ENCODE measurements around the gene WWTR1.

The WWTR1 gene

DNA sequence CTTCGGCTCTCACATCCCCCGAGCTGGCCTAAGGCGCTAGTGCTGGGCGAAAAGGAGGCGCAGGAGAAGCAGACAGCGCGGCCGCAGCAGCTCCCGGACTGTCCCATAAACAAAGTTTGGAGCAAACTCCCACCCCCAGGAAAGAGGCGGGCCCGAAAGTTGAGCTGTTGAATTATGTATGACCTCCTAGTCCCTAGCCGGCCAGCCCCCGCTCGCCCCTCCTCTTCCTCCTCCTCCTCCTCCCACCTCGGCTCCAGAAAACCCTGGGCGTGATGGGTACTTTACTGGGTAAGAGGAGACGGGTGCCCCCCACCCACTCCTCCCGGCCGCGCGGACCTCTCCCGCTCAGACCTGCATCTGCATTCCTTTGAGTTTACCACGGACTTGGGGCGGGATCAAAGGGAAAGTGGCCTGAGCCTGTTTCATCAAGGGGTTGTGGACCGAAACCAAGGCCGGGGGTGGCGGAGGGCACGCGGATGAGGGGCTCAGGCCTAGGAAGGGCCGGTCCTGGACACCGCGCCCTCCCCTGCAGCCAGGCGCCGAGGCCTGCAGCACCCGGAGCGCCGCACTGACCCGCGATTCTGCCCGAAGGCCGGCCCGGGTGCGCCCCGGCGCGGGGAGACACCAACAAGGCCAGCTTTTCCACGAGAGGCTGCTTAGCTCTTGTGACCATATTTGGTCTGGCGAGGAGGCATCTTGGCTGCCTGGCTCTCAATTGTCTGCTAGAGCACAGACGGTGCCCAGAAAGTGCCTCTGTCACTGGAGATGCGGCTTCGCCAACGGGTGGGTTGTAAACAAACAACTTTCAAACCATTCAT, at the start of gene WWTR1:
TSS of gene WWTR1 (minus strand) at position 100 of the 818 bp plus-strand sequence. CDS start 719 bp downstream, outside the sequence.
- no peak for DNase-seq (ENCODE audit: low read depth)

DNA sequence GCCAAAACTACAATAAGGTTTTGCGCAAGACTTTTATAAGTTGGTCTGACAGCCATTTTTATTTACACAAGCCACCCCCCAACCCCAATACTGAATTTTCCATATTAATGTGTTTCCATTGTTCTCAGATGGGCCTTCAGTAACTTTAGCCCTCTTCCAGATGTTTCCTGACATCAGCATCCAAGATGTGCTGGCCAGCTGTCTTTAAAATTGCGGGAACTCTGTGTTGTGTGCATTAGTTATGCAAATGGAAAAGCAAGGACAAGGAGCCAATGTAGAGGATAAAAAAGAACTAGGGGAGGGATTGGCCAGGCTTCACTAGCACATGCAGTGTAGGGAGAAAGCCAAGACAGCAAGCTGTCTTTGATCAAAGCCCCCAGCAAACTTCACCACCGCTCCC, 49.1 kb upstream of the WWTR1 start:
- DNase-seq (ENCODE audit: low read depth) = no peak

DNA sequence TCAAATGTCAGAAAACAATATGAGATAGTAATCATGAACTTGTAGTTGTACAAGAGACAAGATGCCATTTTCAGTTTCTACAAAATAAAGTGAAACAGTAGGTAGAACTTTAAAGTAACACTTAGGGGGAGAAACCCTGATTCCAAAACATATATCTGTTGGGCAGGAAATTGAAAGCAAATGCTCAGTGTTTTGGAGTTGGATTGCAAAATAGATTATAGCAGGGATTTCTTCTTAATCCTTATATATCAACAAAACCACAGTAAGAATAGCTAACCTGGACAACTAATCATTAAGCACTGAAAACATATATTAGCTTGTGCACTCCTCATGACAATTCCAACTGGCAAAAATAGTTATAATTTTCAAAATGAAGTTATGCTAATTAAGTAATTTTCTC, 47.6 kb upstream of the WWTR1 start:
- no peak for DNase-seq (ENCODE audit: low read depth)

DNA sequence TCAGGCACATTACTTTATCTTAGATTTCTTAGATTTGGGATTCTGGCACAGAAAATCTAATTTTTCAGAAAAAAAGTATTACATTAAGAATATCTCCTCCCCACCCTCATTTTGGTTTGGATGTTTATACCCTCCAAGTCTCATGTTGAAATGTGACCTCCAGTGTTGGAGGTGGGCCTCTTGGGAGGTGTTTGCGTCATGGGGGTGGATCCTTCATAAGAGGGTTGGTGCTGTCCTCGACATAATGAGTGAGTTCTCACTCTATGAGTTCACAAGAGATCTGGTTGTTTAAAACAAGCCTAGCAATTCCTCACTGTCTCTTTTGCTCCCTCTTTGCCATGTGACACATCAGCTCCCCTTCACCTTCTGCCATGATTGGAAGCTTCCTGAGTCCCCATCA, 45.6 kb upstream of the WWTR1 start:
- DNase-seq (ENCODE audit: low read depth) = no peak

DNA sequence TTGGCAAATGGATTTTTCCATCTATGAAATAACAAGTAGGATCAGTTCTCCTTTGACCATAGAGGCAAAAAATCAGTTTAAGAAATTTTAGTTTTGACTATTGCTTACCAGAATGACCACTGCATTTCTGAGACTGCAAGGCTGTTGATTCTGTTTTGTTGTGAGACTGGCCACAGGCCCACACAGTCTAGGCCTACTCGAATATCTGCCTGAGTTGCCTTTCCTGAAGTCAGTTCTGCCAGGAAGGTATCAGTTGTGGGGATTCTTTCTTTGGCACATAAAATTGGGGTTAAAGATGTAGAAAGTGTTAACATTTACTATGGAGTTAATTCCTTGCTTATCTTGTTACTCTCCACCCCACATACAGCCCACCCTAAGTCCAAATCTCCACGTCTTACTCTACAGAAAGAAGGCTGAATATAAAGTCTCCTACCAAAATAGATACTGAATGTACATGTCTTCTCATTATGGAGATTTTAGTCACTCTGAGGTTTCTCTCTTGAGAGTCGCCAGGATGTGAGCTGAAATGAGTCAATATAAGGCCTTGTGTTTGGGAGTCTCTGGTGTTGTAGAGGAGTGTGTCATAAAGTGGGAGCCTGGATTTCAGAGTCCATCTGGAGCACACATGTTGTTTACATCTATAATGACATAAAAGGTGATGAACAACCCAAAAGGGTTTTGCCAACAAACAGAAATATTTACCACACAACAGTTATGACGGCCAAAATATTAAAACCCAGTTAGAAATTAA, 45.0 kb upstream of the WWTR1 start:
- no peak for DNase-seq (ENCODE audit: low read depth)

DNA sequence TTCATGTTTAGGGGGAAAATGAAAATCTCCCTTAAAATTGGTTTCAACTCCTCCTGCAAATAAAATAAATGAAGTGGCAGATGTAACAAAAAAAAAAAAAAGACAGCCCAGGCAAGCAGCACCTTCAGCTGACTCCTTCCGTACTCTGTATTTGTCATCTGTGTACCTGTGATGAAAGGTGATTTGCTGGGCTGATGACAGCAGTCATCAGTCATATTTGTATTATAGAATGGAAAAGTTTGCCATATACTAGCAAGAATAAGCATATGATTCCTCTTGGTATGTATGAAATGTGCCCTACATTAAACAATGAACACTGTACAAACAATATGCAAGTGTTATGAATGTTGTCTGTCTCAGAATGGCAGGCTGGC, 44.1 kb upstream of the WWTR1 start:
- DNase-seq (ENCODE audit: low read depth) = no peak

DNA sequence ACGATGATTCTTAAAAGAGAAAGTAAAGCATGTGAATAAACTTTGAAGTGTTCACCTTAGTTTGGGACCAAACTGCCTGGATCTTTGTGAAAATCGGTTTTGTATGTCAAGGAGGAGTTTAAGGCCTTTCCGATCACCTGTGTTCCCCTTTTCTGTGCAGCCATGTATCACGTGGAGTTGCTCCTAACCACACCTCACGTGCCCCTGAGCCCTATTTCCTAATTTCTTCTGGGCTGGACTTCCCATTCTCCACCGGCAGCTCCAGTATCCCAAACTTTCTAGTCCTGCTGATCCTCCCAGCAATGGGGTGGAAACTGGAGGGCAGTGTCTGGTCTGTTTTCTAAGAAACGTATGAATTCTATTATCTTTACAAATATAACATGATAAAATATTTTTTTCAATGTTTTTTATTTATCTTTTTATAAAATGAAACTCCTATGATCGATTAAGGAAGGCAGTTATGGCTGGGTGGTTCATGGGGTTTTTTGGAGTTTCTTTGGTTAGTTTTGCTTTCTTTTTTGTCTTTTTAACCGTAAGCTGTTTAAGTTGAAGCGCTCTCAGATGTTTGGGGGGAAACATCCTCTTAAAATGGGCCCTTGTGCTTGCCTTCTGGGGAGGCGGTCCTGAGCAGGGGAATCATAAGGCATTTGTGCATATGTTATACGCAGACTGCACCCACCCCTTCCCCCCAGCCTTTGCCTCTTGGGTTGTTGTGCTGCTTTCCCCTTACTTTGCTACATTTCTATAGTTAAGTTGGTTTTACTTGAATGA, 43.6 kb upstream of the WWTR1 start:
- DNase-seq (ENCODE audit: low read depth) = no peak

DNA sequence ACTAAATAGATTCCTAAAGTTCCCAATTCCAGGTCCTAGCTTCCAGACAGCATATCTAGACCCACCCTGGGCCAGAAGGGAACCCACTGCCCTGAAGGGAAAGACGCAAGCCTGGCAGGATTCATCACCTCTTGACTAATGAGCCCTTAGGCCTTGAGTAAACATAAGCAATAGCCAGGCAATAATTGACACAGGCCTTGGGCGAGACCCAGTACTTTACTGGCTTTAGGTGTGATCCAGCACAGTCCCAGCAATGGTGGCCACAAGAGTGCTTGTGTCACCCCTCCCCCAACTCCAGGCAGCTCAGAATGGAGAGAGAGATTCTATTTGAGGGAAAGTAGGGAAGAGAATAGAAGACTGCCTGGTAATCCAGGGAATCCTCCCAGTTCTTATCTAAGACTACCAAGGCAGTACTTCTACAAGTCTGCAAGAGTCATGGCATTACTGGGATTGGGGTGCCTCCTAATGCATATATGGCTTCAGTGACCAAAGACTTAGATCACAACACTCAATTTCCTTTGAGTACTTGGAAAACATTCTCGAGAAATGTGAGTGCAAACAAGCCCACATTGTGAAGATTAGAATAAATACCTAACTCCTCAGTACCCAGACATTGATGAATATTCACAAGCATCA, 30.4 kb upstream of the WWTR1 start:
- DNase-seq (ENCODE audit: low read depth) = no peak

DNA sequence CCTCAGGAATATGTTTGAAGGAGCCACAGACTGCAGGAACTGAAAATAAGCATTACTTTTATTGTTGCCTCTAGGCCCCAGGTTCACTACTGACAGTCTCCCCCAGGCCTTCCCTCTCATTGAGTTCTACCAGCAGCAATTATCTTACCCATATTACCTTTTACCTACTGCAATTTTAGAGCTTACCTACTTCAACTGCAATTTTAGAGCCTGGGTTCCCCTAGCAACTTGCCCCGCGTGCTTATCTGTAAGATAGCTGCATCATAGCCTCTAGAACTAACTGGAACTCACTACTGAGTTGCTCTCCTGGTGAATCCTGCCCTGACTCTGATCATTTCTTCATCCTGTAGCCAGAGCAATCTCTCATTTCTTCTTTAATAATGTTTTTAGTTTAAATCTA, 29.2 kb upstream of the WWTR1 start:
- no peak for DNase-seq (ENCODE audit: low read depth)

DNA sequence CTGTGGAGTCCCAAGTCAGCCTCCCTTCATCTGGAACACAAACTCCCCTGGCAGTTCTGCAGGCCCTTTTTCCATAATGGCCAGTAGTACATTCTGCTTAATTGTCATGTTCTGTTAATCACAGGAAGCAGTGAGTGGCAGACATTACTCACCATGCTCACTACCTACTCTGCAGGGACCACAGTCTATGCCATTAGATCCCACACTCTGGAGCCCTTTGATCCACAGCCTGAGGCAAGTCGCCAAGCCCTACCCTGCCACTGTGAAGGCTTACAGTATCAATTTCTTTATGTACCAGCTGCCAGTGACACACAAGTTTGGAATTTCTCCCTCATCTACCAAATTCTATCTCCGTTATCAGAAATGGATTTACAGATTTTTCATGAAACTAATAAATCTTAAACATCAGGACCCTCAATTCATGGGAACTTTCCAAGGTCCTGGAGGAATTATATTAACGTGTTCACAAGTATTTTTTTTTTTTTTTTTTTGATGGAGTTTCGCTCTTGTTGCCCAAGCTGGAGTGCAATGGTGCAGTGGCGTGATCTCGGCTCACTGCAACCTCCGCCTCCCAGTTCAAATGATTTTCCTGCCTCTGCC, 20.6 kb upstream of the WWTR1 start:
- no peak for DNase-seq (ENCODE audit: low read depth)

DNA sequence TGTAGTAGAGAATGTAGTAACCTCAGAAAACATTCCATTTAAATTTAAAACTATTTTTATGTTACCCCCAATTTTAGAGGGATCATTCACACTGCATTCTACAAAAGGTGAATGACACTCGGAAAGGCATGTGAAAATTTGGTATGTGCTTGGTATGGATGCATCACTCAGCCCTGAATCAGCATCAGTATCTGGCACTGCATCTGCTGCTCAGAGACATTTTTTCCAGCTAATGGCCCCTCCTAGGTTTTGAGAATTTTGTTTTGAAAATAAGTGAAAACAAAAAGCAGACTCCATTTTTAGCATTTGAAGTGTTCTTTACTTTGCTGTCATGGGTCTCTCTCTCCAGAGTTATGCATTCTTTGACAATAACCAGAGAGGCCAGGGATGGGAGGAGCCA, 15.6 kb upstream of the WWTR1 start:
- no peak for DNase-seq (ENCODE audit: low read depth)

DNA sequence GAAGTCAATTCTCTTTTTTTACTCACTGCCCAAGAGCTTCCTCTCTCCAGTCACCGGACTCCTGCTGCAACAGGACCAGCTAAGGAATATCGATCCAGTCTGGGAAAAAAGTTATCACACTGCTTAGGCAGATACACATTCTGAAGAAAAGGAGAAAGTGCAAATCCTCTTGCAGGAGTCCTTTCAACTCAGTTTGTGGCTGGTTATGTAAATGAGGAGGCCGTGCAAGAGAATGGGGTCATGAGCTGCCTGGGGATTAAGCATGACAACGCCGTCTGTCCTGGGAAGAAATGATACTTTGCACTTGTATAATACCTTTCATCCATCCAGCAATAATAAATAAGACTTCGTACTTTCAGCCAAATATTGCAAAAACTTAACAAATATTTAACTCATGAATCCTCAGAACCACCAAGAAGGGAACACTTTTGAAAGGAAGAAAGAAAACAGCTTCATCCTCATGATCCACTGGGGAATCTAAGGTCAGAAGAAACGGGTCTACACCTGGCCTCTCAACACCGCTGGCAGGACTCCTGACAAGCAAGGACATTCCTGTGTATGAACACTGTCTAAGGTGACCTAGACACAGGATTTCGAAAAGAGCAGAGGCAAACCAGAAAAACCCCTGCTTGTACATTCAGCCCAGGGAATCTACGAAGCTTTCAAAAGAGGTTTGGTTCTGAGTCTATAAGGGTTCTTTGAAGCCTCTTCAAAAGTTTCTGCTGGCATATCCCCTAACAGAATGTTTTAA, 13.1 kb upstream of the WWTR1 start:
- no peak for DNase-seq (ENCODE audit: low read depth)

DNA sequence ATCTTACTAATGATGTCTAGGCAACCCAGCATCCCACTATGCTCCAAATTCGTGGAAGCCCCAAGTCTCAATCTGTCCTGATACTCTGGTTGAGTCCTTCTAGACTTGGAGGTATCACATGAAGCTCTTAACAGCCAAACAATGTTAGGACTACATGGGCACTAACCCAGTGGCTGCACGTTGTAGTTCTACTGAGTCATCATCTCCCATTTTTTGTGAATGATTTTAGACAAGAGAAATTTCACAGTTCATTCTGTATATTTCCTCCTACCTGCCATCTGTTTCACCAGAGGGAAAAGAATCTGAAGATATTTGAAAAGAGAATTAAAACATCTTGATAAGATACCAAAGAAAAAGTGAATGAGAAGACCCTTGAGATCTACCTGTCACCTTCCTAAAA, 9.8 kb upstream of the WWTR1 start:
- no peak for DNase-seq (ENCODE audit: low read depth)

DNA sequence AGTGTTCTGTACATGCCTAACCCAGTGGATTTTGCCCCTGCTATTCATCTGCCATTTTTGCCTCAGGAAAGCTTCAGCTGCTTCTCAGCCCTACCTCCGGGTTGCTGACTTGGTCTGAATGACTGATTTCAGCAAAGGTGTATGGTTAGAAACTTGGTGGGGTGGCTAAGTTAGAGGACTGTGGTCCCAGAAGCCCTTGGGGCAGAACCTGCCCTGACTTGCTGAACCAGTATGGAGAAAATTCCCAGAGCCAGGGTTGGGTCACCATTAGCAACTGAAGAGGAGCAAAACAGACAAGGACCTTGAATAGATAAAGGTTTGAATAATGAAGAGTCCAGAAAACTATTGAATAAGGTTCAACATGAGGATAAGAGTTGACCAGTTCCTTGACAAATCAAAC, 6.1 kb upstream of the WWTR1 start:
- no peak for DNase-seq (ENCODE audit: low read depth)

DNA sequence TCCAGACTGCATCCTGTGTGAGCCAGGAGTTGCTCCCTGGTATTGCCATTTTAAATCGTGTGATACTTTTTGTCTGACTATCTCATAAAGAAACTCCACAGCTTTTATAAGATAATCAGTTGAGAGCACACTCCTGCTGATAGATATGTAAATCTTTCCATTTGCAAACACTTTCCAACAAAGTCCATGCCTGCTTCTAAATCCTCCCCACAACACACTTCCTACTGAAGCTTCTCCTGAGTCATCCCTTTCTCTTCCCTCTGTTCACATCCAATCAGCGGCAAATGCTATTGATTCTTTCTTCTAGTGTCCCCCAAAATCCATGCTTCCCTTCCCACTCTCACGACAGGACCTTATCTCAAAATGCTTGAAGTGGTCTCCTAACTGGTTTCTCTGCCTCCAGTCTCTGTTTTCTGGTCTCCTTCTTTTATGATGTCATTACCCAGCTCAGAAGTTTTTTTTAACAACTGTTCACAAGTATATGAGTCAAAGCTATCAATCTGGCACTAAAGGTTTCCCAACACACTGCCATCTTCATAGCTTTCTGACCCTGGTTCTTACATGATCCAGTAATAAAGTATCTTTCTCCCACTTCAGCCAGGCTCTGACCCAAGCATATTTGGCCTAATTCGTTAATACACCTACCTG, 4.5 kb upstream of the WWTR1 start:
- no peak for DNase-seq (ENCODE audit: low read depth)

DNA sequence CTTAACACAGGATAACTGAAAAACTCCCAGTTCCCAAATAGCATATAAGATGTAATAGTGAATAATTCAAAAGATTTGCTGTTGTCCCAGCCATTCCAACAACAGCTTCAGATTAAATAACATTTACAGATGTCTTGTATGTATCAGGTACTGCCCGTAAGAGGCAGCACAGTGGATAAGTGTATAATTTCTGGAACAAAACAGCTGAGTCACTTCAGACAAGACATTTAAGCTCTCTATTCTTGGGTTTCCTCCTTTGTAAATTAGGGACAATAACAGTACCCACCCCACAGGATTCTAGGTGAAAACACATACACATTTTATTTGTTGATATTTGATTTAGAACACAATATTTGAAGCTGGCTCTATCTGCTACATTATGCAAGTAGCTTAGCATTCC, 2.6 kb upstream of the WWTR1 start:
- DNase-seq (ENCODE audit: low read depth) = no peak

DNA sequence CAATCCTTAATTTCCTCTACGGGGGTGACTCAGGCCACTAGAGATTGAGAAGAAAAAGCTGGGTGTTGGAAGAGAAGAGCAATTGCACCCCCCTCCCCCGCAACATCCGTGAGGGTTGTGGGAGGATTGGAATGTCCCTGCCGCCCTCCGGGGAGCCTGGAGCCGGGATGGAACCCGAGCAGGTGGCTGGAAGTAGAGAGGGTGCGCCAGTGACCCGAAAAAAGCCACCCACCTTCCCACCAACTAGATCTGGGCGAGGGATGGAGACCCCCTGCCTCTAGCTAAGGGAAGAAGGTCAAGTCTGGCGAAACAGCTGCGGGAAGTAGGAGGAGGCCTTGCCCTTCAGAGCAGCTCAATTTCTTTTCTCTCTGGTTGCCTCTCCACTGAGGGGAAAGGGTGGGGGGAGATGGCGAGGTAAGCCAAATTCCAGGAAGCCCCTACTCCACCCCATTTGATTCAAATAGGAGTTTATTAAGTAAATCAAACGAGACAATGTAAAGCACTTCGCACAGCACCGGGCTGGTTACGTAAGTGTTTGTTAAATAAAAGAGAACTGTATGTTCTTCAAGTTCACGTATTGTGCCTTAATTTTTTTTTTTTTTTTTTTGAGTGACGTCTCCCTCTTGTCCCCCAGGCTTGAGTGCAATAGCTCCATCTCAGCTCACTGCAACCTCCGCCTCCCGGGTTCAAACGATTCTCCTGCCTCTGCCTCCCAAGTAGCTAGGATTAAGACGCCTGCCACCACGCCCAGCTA, 1.1 kb upstream of the WWTR1 start:
- no peak for DNase-seq (ENCODE audit: low read depth)

DNA sequence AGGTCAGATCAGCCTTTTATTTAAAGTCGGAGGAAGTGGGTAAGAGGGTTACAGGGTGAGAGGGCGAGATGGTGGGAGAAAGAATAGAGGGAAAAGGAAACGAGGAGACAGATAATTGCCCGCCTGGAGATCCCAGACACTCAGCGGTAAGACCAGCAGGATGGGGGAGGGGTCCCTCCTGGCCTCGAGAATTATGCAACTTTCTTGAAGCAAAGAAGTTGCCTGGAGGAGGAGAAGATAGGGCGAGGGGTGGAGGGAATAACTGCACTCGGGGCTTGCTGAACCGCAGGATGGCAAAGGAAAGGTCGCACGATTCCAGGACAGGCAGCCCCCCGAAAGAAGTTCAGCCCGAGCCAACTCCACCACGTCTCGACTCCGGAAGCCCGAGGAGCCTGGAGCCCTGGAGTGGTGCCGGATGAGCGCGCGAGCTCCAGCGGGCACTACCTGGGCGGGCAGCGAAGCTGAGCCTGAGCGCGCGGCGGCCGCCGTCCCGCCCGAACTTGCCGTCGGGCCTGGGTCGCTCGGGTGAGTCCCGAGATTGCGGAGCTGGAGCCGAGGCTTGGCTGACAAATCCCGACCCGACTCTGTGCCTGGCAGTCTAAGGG, 402 bp downstream of the WWTR1 start:
- DNase-seq (ENCODE audit: low read depth) = no peak

DNA sequence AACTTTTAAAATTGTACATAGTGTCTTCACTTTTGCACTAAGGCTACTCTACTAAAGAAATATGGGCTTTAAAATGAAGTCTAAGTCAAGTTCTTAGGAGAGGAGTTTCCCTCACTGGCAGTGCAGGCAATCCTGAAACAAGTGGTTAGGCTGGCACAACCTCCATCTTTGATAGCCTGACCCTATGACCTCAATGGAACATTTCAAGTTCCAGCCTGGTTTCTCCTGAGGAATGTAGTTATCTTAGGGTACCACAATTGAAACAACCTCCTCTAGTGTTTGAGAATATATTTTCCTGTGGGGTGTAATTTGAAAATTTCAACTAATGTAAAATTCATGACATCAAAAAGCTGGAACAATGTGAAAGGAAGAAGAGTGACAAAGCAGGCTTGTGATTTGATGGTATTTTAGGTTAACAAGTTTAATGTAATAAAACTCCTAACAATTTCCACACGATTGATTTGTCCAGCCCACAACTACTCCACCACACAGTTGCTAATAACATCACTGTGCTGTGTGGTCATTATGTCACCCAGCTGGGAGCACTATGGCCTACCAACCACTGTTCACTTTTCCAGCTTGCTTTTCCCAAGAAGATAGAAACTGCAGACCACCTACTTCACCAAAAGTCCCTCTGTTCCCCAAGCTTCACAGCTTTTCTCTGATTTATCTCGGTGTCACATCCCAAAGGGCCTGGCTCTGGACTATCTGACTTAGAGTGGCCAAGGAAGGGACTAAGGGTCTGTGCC, 1.8 kb downstream of the WWTR1 start:
- DNase-seq (ENCODE audit: low read depth) = no peak
